Measurements from ENCODE around the gene TMPRSS15.
A peak's percentile ranks its signal among the peaks of the same experiment; 100 is the strongest.
"Not testable (repeated sequence)": the region's sequence is repeated elsewhere in the genome, so short reads cannot be mapped to it uniquely, and the experiment has no call there.

TMPRSS15 gene

GRCh38 chr21:18403735-18404450, at the start of gene TMPRSS15:
Gene TMPRSS15 (minus strand): TSS chr21:18403785. CDS start chr21:18403622, 163 bp downstream.
- DNase-seq (ENCODE audit: low spot score) = no peak

DNA sequence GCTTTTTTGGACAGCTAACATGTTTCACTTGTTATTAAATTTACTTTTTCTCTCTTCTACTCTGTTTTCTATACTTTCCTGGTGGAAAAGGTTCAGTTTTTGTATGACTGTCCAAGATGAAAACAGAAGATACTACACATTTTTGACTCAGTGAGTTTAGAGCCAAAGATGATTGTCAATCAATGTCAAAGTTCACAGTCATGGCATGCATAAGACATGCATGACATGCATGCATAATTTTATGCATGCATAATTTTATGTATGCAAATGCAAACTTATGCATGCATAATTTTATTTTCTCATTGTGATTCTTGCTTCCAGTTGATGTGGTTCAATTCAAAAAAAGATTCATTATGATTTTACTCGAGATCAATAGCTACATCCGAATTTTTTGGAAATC, 48.1 kb upstream of the TMPRSS15 start:
- DNase-seq (ENCODE audit: low spot score) = no peak

GRCh38 chr21:18449605-18450550, 46.3 kb upstream of the TMPRSS15 start:
- DNase-seq (ENCODE audit: low spot score) = no peak

GRCh38 chr21:18443701-18444100, 40.1 kb upstream of the TMPRSS15 start:
- no peak for DNase-seq (ENCODE audit: low spot score)

DNA sequence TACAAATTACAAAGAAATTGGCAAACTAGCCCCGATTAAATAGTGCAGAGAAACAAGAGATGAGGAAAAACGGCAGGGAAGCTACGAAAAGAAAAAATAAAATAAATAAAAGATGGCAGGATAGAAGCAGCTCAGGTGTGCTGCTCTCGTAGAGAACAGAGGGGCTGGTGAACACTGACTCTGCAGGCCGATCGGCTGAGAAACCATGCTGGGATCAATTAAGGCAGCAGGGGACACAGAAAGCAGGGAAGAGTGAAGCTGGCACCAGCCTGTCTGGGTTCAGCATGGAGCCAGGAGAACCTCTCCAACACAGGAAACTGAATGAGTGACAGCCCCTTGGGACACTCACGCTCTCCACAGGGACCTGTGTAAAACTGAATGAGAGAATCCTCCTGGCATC, 39.5 kb upstream of the TMPRSS15 start:
- no peak for DNase-seq (ENCODE audit: low spot score)

DNA sequence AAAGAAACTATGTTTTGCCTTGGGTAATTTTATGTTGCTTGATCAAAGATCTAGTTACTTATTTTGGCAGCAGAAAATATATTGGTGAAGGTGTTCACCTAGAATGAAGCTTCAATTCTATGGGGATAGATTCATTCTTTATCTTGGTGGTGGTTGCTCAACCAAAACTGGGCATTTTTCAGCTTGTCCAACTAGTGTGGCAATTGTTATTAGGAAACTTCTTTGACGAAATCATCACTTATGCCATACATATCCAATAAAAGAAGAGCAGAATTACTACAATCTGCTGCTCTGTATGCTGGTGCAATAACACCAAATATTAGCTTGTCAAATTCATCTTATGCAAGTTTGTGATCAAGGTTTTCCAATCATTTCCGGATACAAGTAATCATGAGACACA, 26.8 kb upstream of the TMPRSS15 start:
- DNase-seq (ENCODE audit: low spot score) = no peak

DNA sequence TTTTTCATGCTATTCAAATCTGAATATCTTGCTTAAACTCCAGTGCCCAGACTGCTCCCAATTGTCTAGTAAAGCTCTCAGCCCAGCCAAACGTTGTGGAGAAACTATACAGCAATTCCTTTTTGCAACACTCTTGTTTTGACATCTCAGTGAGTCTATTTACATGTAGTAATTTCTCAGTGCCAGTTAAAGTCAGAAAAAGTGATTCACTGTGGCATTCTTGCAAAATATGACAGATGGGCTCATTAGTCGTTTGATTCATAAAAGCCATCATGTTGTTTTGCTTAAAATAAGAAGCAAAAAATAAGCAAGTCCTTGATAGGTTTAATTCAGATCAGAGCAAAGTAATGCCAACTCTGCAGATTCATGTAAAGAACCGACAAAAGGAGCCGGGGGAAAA, 20.7 kb upstream of the TMPRSS15 start:
- DNase-seq (ENCODE audit: low spot score) = no peak

GRCh38 chr21:18417141-18417790, 13.7 kb upstream of the TMPRSS15 start:
- no peak for DNase-seq (ENCODE audit: low spot score)

GRCh38 chr21:18411565-18411964, 8.0 kb upstream of the TMPRSS15 start:
- DNase-seq (ENCODE audit: low spot score) = no peak

DNA sequence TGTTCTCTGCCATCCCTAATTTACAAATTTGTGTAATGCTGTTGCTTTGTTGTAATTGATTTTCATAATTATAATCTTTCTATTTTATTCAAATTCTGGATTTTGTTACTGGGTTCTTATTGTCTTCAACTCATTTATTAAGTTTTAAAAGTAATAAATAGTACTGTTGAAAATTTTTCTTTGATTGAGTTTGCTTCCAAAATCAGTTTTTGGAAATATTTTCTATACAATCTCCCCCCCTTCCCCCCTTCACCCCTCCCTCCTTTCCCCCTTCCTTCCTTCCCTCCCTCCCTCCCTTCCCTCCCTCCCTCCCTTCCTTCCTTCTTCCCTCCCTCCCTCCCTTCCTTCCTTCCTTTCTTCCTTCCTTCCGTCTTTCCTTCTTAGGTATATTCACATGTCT, 6.0 kb upstream of the TMPRSS15 start:
- DNase-seq (ENCODE audit: low spot score) = no peak

DNA sequence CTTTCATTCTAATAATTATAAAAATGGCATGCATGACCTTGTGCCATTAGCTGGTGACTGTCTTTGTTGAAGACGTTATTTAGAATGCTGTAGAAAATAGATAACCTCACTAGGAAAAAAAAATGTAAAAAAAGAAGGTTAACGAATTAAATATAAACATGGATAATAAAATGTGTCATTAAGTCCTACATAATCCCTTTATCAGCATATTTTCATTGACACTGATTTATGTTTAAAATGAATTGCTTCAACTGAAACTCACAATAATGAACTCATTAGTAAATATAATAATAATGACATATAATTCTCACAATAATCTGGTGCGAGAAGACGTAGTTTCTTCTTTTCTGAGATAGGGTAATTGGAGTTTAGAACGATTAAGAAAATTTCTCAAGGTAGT, 4.7 kb downstream of the TMPRSS15 start:
- DNase-seq (ENCODE audit: low spot score) = no peak

DNA sequence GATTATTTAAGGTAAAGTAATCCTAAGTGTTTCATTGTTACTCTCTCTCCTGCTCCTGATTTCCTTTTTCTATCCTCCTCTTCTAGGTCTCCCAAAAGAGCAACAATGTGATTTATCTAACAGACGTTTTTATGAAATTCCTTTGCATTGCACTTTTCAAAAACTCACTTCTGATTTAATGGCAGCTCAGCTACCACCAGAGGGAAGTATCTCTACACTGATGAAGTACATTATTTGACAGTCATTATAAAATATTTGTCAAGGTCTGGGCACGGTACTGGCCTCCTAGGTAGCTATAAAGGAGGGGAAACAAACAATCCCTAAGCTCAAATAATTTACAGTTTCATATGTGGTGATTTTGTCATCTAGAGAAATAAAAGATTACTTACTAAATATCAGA, 15.6 kb downstream of the TMPRSS15 start:
- DNase-seq (ENCODE audit: low spot score) = no peak

- DNase-seq (ENCODE audit: low spot score) = peak; percentile 11
These were observed 18.8 kb downstream of the TMPRSS15 start for GRCh38 chr21:18384771-18385170.

DNA sequence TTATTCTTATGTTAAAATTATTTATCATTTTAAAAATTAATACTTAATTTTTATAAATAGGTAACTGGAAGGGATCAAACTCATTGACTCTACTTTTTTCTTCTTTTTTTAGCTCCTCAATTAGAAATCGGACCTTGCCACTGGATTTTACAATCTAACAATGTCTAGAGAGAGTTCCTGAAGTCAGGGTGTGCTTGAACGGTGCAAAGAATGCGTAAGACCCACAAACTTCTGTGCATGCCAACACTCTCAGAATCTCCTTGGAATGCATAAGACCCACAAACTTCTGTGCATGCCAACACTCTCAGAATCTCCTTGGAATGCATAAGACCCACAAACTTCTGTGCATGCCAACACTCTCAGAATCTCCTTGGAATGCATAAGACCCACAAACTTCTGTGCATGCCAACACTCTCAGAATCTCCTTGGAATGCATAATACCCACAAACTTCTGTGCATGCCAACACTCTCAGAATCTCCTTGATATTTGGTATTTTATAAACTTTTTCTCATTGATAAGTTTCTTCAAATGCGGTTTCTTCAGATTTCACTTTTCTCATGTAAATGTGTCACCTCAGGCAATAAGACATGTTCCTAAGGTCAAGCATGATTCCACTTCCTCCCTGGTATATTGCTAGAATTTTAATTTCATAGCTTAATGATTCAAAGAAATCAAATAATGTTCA, 20.5 kb downstream of the TMPRSS15 start:
- not testable (repeated sequence) for DNase-seq (ENCODE audit: low spot score)

- no peak for DNase-seq (ENCODE audit: low spot score)
These were observed 21.4 kb downstream of the TMPRSS15 start for GRCh38 chr21:18382141-18382540.

DNA sequence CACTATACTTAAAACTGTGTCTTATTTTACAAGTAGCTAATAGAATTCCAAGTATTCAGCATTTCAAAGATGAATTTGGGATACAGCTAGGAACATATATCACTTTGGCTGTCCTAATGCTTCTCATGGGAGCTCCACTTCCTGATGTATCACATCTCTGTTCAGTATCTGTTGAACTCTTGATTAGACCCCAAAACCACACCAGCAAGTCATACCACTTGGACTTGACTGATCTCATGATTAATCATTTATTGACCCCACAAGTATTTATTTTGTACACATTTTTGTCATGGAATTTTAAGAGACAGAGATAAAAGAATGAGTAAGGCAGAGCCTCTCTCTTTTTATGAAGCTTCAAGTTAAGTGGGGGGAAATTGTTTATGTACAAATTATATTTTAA, 30.0 kb downstream of the TMPRSS15 start:
- DNase-seq (ENCODE audit: low spot score) = no peak

DNA sequence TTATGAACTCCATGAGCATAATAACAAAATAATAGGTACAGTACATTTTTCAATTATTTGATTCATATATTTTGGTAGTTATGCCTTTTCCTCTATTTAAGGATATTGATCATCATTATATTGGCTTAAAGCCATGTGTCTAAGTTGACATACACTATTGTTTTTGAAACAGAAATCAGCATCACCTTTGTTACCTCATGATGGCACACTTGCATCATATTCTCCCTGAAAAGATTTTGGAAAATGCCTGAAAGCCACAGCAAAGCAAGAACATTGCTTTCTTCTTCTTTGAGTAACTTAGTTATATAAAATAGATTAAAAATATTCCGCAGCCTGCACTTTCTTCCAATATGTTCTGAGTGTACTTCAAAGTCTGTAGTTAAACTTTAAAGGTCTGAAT, 33.3 kb downstream of the TMPRSS15 start:
- no peak for DNase-seq (ENCODE audit: low spot score)

- DNase-seq (ENCODE audit: low spot score) = no peak
These were observed 34.5 kb downstream of the TMPRSS15 start for GRCh38 chr21:18369115-18369514.

DNA sequence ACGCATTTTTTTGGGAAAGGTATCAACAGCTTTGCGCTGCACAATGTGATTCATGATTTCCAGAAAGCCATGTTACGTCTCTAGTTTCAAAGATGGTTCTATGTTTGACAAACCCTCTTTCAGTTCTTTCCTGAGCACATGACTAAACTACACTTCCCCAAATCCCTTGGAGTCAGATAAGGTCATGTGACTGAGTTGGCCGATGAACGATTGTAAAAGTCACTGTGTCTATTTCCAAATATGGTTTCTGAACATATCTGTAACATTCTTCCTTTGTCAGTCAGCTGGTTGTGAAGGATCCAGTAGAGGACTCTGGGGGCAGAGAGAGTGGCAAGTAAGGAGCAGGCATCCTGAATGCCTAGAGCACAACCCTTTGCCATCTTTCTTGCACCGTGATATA, 35.4 kb downstream of the TMPRSS15 start:
- DNase-seq (ENCODE audit: low spot score) = no peak

GRCh38 chr21:18356801-18357200, 46.8 kb downstream of the TMPRSS15 start:
- no peak for DNase-seq (ENCODE audit: low spot score)

DNA sequence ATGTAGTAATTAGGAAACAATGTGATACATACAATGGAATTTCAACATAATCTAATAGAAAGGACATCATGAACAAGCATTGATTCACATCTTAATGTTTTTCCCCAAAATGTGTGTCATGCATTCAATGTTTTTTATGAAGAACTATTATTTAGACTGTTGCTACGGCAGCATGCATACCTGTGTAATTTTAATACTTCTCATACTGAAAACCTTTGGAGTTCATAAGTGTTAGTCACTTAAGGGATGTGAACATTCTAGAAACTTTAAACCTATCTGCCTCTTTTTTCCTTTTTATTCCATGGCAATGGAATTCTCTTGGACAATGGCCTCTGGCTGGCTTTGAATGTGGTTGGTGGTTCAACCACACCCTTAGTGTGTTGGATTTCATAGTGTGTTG, 48.6 kb downstream of the TMPRSS15 start:
- DNase-seq (ENCODE audit: low spot score) = no peak

GRCh38 chr21:18350216-18350615, 53.4 kb downstream of the TMPRSS15 start:
- DNase-seq (ENCODE audit: low spot score) = no peak

Measured in activated CD4-positive, alpha-beta T cell treated with anti-CD3 and anti-CD28 coated beads, Interleukin-2, Interleukin-4, amounts not matched to agents 100 ng/mL and 50 ng/mL, durations not matched to agents 16 hours and 8 hours (primary cell).